ENCODE measurements around the gene TRAPPC2L.

DNA sequence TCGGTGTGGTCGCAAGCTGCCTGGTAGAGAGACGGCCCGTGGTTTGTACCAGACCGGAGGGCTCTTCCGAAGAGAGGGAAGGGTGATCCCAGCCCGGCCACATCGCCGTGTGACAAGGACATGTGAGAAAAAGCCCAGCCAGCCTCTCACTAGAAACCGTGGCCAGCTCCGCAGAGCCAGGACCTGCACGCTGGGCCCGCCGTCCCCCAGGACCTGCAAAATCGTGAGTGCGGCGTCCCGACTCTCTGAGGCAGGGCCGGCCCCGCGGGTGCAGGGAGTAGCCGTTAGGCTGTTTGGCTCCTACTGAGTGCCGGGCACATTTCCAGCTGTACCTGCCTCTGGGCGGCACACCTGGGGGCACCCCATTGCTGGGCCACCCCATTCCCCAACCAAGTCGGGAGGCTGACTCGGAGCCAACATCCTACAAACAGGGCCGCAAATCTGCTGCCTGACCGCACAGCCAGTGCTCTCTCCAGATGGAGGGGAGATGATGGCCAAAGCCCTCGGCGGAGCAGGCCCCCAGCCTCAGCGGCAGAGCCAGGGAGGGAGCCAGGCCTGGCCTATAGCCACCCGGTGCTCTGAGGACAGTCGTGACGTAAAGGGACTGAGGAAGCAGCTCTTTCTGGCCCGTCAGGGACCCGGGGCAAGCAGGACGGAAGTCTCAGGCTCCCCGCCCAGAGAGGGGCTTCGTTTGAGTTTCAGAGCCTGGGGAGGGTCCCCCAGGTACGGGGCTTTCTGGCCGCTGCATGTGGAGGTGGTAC, 43.2 kb downstream of the TRAPPC2L start:
- no peak for TF ChIP-seq EGR1 (IDR thresholded peaks at IDR 0.05)
- TF ChIP-seq RAD21 (IDR thresholded peaks at IDR 0.05; ENCODE audit: low read depth): no peak
- no peak for TF ChIP-seq TCF12 (IDR thresholded peaks at IDR 0.05; ENCODE audit: low read depth)
- no peak for TF ChIP-seq REST (IDR thresholded peaks at IDR 0.05; ENCODE audit: low read depth)
